Mucosa of descending colon (tissue), 3 donors: Measurements from ENCODE around the gene ZNF423. TPM values are rescaled to one million over a fixed set of nuclear protein-coding genes. Genes with fewer than 3 reads are reported as not detected.

Experiments
- ATAC-seq: fragments of 200-7000 bp; cut with Tn5 transposase; one replicate; pipeline ENCODE4 v1.9.1; 2020; ENCODE audit warnings: mild to moderate bottlenecking, moderate library complexity
- DNase-seq, 3 donors: peaks; one replicate each; pipeline ENCODE4 v3.0.0-alpha.2; 2020
- H3K36me3 ChIP-seq: fragments of 200-600 bp; one replicate; pipeline ENCODE4 v1.8.0; 2021; ENCODE audit warnings: low read depth, mild to moderate bottlenecking
- H3K4me1 ChIP-seq: fragments of 200-600 bp; one replicate; pipeline ENCODE4 v1.8.0; 2021; ENCODE audit warnings: low read depth, mild to moderate bottlenecking
- H3K4me3 ChIP-seq: fragments of 200-600 bp; one replicate; pipeline ENCODE4 v1.8.0; 2021; ENCODE audit warnings: mild to moderate bottlenecking
- H3K9me3 ChIP-seq: fragments of 200-600 bp; one replicate; pipeline ENCODE4 v1.8.0; 2021; ENCODE audit warnings: mild to moderate bottlenecking
- CTCF ChIP-seq: fragments of 200-600 bp; IDR thresholded peaks from one replicate; pipeline ENCODE4 v1.8.0; 2022; ENCODE audit warnings: antibody characterized with exemption, mild to moderate bottlenecking
- intact Hi-C, 2 donors: fragments of 100-400 bp; cut with DNase I in 1 of 2; cut with micrococcal nuclease in 1 of 2; formaldehyde crosslinking; loops; one replicate each; pipeline versions ENCODE4 v1.11.0 to v1.11.1; 2022; cut with DNase I, micrococcal nuclease
- total RNA-seq, 3 donors: library from RNA; stranded (reverse); fragmentation: NEBNext Ultra II Directional in 2 of 3; extraction: Animal tissue kit (Norgen Biotek cat#: 25700) in 2 of 3; gene quantifications; one replicate each; pipeline versions ENCODE4 v1.2.1 to v1.2.4, GENCODE V29; 2021 to 2023
- donor health status: DM: no; HTN: no; CAD: no; lungs with moderate emphysema.
- donor health status: DM: no; HTN: no; CAD: no.
- donor health status: DM: no; HTN: yes; CAD: no.

The ZNF423 gene
- total RNA-seq, 3 donors from 2014 or later, result 6.7 to 11.6 (median 11.0) TPM

- Histone ChIP-seq H3K4me3 (no peak overlapping the region), H3K4me1 (no peaks in the 10 kb centered on the region), H3K36me3 (no peaks in the 10 kb centered on the region), H3K9me3 (no peaks in the 10 kb centered on the region)
- no peak for ATAC-seq
- TF ChIP-seq CTCF, result no peak
- DNase-seq, result no peak
- intact Hi-C loops, result no loop called here
These were observed 279.8 kb downstream of the ZNF423 start for GRCh38 chr16:49576173-49576494.

GRCh38 chr16:49575346-49576172 lies 280.4 kb downstream of the ZNF423 start:
- TF ChIP-seq CTCF, result no peak
- intact Hi-C loops, result no loop called here
- H3K36me3 ChIP-seq, result no peaks in the 10 kb centered on the region
- H3K9me3 ChIP-seq, result no peaks in the 10 kb centered on the region
- no peaks in the 10 kb centered on the region for H3K4me1 ChIP-seq
- ATAC-seq (peak; percentile 92), DNase-seq (peak; percentile 57 to 65 (median 59))
- H3K4me3 ChIP-seq, result no peak overlapping the region

GRCh38 chr16:49574826-49575225 lies 281.1 kb downstream of the ZNF423 start:
- TF ChIP-seq CTCF, result no peak
- ATAC-seq (no peak), DNase-seq (no peak)
- Histone ChIP-seq H3K4me1 (no peaks in the 10 kb centered on the region), H3K9me3 (no peaks in the 10 kb centered on the region), H3K36me3 (no peaks in the 10 kb centered on the region), H3K4me3 (no peak overlapping the region)
- intact Hi-C loops, result no loop called here

- ATAC-seq, result no peak
These were observed 288.0 kb downstream of the ZNF423 start for GRCh38 chr16:49567950-49568349.

GRCh38 chr16:49566432-49566831 lies 289.5 kb downstream of the ZNF423 start:
- DNase-seq (no peak), ATAC-seq (no peak)
- no peaks in the 10 kb centered on the region for H3K9me3 ChIP-seq
- TF ChIP-seq CTCF, result no peak
- H3K4me1 ChIP-seq, result no peaks in the 10 kb centered on the region
- intact Hi-C loops, result no loop called here
- H3K36me3 ChIP-seq, result no peaks in the 10 kb centered on the region
- no peak overlapping the region for H3K4me3 ChIP-seq

More at GRCh38 chr16:49567950-49568349, 288.0 kb downstream of the ZNF423 start:
- no peak for TF ChIP-seq CTCF
- Histone ChIP-seq H3K4me3 (no peak overlapping the region), H3K4me1 (no peaks in the 10 kb centered on the region), H3K9me3 (no peaks in the 10 kb centered on the region), H3K36me3 (no peaks in the 10 kb centered on the region)
- intact Hi-C loops, result no loop called here
- no peak for DNase-seq
